ENCODE results near the gene AFF3.
"Not testable (repeated sequence)": the region's sequence is repeated elsewhere in the genome, so short reads cannot be mapped to it uniquely, and the experiment has no call there.

AFF3 gene

GRCh38 chr2:99672766-99673350 is 469.5 kb downstream of the AFF3 start:
- DNase-seq (ENCODE audit: low read depth in 2 of 2) = no peak

DNA sequence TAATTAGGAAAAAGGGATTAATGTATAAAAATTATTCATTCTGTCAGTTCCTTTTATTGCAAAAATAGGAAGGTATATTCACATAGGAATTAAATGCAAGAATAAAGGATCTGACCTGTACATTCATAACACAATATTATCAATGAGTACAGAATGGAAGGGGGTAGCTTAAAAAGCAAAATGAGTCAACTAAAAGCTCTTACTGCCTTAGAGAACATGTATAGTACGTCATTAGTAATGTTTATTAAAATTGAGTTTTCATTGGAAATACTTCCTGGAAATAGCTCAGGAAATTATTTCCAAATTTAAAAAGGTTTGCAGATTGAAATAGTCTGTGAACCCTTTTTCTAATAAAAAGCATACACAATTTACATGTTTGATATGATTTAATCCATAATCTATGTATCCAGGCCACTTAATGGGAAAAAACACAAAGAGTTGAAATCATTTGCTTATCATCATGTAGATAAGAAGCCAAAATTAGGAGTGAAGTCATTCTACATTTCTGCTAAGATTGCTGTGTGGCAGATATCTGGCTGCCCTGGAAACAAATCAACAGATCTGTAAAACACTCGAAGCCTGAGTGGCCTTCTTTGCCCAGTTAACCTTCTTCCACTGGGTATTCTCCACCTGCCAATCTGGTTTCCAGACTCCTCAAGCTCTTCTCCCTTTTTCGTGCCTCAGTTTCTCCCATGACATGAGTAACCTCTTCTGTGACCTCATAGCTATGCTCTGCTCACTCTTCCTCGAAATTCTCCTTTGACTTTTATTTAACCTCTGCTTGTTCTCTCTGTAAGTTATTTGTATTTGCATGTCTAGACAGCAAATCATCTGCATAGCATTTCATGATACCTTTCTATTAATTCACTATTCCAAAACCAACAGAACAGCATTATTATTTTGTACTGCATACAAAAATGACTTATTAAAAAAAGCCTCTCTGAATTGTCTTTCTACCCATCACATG is 471.3 kb downstream of the AFF3 start:
- no peak for DNase-seq (ENCODE audit: low read depth in 2 of 2)

- DNase-seq (ENCODE audit: low read depth in 2 of 2) = no peak
These were observed 476.1 kb downstream of the AFF3 start for GRCh38 chr2:99666256-99666655.

- DNase-seq (ENCODE audit: low read depth in 2 of 2) = no peak
These were observed 478.7 kb downstream of the AFF3 start for GRCh38 chr2:99663641-99664040.

GRCh38 chr2:99662761-99663341 is 479.5 kb downstream of the AFF3 start:
- DNase-seq (ENCODE audit: low read depth in 2 of 2) = no peak

DNA sequence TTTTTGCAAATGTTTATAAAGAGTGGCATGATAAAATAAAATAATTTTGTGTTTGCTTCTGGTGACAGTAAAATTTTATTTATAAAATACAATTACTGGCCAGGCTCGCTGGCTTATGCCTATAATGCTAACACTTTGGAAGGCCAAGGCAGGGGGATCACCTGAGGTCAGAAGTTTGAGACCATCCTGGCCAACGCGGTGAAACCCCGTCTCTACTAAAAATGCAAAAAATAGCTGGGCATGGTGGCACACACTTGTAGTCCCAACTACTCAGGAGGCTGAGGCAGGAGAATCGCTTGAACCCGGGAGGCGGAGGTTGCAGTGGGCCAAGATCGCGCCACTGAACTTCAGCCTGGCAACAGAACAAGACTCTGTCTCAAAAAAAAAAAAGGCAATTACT is 480.6 kb downstream of the AFF3 start:
- not testable (repeated sequence) for DNase-seq (ENCODE audit: low read depth in 2 of 2)

DNA sequence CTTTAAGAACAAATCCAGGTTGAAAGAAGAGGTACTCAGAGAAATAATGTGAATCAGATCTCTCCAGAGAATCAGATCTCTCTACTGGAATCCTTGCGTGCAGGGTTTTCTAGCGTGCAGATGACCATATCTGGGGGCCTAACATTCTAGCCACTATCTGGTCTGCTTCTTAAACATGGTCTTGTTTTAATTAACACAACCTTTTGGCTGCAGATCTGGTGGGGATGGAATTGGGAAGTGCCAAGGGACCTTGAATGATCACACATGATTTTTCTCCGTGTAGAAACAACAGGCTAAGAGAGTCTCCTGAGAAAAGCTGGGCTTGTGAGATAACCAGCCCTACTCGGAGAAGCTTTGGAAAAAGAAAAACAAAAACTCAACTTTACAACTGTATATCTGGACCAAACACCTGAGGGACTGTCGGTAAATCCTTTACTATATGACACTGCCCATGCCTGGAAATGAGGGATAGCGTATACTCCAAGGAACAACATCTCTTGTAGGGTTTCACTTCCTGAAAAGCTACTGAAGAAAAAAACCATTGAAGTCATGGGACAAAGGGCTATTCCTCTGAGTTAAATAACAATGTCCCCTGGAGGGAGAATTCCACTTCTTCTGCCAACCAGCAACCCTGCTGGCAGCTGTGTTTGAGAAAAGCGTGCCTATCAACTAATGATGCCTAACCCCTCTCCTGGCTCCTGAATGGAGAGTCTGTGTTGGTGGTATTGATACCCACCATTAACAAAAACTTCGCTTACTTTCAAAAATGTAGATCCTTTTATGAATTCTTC is 481.6 kb downstream of the AFF3 start:
- no peak for DNase-seq (ENCODE audit: low read depth in 2 of 2)

GRCh38 chr2:99659874-99660273 is 482.5 kb downstream of the AFF3 start:
- DNase-seq (ENCODE audit: low read depth in 2 of 2) = no peak

DNA sequence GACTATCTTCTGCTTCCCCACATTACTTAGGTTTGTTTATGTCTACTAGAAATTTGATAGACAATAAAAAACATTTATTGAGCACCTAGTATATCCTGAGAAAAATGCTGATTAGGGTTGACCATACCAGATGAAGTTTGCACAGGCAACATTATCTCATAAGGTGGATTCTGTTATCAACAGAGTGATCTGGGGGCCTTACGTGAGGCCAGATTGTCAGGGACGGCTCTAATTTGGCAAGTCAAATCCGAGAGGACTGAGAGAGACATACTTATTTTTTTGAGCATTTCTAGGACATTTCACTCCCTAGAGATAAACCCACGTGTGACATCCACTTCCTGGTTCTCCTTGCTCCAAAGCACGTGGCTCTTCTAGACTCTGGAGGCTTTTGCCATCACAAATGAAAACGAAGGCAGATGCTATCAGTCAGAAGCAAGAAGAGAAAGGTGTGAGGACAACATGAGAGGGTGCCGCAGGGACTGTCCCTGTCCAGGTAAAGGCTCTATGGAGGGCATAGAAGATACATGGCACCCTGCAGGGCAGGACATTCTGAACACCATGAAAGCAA is 484.6 kb downstream of the AFF3 start:
- DNase-seq (ENCODE audit: low read depth in 2 of 2) = no peak

GRCh38 chr2:99656994-99657393 is 485.4 kb downstream of the AFF3 start:
- no peak for DNase-seq (ENCODE audit: low read depth in 2 of 2)

GRCh38 chr2:99653433-99653832 is 489.0 kb downstream of the AFF3 start:
- no peak for DNase-seq (ENCODE audit: low read depth in 2 of 2)

GRCh38 chr2:99652862-99653261 is 489.5 kb downstream of the AFF3 start:
- DNase-seq (ENCODE audit: low read depth in 2 of 2) = no peak

- no peak for DNase-seq (ENCODE audit: low read depth in 2 of 2)
These were observed 490.3 kb downstream of the AFF3 start for GRCh38 chr2:99651930-99652670.

DNA sequence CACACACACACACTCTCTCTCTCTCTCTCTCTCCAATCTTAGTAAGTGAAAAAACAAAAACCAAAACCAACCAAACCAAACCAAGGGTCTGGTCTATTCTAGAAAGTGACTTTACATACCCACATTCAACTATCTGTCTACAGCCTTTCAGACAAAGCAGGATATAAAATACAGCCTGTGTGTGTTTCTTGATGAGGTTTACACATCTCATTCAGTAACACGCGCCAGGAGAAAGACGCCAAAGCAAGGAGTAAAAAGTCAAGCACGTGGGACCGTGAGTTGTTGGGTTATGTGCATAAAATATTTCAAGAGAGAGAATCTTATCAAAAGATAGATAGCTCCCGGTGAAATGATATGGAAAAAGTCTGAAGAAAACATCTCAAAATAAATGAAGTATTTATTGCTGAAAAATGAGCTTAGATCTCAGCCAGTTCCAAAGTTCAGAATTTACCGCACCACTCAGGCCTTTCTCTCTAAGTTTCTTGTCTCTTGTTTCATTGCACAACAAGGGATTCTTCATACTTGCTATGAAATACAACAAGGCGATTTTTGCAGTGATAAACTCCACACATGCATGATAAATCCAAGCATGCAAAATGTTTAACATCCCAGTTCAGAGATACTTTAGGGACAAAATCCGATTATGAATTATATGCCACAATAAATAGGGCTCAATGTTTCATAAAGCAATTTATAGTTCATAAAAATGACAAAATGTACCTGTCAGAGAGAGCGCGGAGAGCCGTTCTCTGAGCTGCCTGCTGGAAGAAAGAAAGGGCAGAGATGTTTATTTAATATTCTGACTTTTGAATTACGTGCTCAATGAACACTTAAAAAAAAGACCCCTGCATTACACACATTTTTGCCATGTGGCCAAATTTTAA is 493.2 kb downstream of the AFF3 start:
- DNase-seq (ENCODE audit: low read depth in 2 of 2) = no peak

DNA sequence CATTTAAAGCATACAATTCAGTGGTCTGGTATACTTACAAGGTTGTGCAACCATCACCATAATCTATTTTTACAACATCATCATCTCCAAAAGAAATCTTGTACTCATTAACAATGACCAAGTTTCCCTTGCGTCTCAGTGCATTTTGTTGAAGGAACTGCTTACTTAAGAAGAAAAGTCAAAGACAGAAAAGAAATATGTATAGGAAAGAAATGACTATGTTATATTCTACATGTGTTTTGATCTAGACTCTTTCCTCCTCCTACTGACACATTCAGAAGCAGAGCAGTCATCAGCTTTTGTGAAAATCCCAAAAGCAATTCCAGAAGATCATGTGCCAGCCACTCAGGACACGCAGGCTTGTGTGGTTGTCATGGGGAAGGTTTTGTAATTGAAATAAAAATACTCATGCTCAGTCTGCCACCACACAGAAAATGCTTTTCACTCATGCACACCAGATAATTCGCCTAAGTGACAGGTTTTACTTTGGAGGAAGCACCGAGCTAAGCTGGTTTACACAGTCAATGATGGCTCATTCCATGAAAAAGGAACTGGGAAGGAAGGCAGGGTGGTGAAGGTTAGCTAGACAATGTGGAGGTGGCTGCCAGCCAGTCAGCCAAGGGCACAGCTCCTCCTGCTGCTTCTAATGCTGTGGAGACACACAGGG is 494.1 kb downstream of the AFF3 start:
- no peak for DNase-seq (ENCODE audit: low read depth in 2 of 2)

GRCh38 chr2:99645960-99646359 is 496.4 kb downstream of the AFF3 start:
- DNase-seq (ENCODE audit: low read depth in 2 of 2) = no peak

DNA sequence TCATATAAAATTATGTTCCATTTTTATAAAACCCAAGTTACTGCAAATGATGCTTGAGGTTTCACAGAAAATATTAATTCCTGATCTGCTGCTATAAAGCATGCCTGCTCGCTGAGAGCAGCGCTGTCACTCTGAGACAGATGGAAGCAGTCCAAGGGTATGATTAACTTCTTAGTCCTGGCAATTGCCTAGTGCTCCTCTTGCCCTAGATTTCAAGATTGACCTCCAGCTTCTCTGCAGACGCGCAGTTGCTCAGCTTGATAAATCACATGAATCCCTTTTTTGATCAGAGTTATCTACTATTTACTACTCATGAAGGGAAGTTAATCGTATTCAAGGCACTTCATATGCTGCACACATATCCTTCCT is 498.0 kb downstream of the AFF3 start:
- no peak for DNase-seq (ENCODE audit: low read depth in 2 of 2)

DNA sequence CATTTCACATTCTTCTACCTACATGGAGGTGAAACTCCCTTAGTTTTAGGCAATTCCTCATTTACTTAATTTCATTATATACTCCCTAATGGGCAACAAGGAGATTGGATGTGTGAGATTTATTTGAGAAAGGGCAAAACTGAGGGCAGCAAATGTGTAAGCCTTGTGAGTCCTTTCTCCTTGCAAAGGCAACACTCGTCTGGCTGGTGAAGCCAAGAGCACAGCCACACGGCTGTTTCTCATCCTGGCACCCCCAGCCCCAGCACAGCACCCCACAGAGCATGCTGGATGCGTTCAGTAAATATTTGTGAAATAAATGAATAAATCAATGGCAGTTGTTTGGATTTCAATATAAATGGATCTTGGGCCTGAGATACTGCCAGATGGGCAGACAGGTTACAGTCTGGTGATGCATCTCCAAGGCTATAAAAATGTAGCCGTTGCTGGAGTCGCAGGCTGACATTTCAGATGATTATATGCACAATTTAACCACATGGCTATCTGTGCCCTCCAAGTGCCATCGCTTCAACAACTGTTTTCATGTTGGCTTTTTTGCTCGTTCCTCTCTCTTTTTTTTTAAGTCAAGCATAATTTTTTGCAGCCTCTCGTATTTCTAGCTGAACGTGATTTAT is 498.5 kb downstream of the AFF3 start:
- DNase-seq (ENCODE audit: low read depth in 2 of 2) = no peak

- no peak for DNase-seq (ENCODE audit: low read depth in 2 of 2)
These were observed 500.4 kb downstream of the AFF3 start for GRCh38 chr2:99641999-99642398.

Measured in stimulated activated CD8-positive, alpha-beta memory T cell treated with anti-CD3 and anti-CD28 coated beads, Interleukin-15, amount 100 ng/mL, for 48 hours (primary cell).